Stimulated activated CD8-positive, alpha-beta memory T cell treated with anti-CD3 and anti-CD28 coated beads, Interleukin-15, amount 100 ng/mL, for 4 hours (primary cell): ENCODE results near the gene HOXA9.
A peak's percentile ranks its signal among the peaks of the same experiment; 100 is the strongest.

Experiments used
- DNase-seq, 2 donors: peaks; one replicate each; pipeline ENCODE4 v3.0.0-alpha.2; 2020; ENCODE audit warnings: low read depth in 2 of 2

HOXA9 gene

DNA sequence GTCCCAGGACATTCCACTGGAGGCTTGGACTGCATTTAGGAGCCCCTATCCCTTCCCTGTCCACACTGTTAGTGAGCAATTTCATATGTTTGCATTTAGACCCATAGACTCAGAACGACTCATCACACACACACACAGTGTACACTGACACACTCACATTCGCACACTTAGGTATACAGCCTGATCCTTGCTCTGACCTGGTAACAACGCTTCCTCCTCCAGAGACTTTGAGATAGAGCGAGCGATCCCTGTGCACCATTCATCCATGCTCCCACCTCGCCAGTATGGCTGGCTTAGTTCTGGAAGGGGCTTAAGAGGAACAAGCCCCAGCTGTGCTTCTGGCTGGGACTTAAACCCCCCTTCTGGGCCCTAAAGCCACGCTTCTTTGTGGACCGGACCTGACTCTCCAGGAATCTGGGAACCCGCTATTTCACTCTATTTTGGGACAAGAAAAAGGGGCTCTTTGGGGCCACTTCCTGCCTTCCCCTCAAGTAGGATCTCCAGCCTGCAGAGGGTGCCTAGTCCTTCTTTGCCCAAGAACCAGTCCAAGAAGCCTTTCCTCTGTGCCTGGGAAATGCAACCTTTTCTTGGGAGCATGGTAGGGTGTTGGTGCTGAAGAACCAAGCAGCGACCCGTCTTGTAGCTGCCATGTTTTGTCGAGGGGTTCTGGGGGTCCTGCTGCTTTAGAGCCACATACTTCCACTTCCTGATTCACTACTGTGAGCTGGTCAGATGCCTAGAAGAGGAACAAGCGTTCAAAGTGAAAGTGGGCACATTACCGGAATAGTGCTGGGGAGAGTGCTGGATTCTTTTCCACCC, 35.6 kb upstream of the HOXA9 start:
- no peak for DNase-seq

DNA sequence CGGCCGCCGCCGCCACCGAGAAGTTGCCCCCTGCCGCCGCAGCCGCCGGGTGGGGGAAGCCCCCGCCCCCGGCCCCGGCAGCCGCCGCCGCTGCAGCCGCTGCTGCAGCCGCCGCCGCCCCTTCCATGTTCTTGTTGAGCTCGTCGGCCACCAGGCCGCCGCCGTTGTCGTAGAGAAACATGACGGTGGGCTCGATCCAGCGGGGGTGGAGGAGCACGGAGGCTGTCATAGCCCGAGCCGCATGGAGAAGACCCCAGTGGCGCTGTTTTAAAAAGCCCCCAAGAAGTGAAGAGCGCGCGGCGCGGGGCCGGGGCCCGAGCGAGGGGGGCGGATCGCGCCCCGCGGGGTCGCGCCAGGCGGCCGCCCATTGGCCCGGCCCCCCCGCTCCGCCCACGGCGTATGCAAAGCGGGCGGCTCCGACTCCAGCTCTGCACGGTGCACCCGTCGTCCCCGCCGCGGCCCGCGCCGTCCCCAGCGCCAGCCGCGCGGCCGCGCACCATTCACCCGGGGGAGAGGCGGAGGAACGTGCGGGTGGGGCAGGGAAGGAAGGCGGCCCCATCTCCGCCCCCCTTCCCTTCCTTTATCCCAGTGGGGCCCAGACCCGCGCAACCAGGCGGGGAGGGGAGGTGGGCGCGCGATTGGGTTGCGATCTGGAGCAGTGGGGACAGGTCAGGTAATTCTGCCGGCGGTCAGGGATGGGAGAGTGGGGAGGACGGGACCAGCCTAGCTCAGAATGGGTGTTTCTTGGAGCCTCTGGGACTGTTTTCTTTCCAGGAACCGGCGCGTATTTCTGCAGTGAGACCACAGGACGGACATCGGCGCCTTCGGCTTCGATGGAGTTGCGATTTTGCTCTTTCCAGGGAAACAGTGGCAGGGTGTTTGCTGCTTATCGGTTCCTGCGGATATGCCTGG, 34.8 kb upstream of the HOXA9 start, which contains the start of gene HOXA13:
TSS of gene HOXA13 (minus strand) at position 243 of the 912 bp plus-strand sequence. CDS start at position 229, 14 bp downstream.
- no peak for DNase-seq

DNA sequence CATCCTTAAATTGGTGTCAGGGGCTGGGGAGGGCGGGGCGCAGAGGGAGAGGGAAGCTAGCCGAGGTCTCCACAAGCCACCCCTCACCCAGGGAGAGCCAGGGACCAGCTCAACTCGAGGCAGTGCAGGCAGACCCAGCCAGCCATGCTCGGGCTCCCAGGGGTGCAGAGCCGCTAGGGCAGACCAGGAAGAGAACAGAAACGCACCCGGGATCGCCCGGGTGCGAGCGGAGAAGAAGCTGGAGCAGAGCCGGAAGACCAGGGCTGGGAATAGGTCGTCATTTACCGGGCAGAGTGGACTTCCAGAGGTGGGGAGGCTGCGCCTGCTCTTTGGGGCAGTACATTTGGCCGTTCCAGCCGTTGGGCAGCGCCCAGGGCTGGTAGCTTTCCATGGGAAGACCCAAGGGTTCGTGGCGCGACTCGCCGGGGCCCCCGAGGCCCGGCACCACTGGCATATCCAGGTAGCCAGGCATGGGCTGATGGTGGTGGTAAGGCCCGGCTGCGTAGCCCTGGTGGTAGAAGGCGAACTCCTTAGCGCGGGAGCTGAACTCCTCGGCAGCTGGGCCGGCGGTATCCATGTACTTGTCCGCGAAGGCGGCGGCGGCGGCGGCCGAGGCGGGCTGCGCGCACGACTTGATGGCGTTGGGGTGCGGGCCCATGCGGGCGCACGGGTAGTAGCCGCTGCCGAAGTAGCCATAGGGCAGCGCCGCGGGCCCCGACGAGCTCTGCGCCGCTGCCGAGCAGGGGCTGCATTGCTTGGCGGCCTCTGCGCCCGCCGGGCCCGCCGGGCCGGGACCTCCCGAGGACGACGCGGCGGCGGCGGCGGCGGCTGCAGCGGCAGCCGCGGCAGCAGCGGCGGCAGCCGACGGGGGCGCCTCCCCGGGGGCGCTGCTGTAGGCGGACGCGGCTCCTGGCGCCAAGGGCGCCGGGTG, 33.8 kb upstream of the HOXA9 start:
- no peak for DNase-seq

DNA sequence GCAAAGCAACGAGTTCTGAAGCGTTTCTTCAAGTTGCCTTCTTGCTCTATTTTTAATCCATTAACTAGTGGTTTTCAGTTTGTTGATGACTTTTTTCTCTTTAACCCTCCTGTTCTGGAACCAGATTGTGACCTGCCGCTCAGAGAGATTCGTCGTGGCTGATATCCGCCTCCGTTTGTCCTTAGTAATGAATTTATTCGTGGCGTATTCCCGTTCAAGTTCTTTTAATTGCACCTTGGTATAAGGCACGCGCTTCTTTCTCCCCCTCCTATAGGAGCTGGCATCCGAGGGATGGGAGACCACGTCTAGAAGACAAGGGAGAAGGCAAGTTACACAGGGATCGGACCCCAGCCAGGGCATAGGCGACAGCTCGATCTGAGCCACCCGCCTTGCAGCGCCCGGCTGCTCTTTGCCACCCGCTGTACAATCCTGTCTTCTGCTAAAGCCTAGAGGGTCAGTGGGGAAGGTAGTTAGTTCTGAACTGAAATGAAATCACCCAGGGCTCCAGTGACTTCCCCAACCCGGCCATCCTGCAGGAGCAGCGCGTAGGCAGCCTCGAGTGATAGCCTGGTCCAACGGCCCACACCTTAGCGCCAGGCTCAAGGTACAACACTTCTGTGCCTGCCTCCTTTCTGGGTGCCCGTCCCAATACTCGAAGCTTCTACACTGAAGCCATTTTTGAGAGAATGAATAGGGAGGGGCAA, 33.0 kb upstream of the HOXA9 start:
- no peak for DNase-seq

DNA sequence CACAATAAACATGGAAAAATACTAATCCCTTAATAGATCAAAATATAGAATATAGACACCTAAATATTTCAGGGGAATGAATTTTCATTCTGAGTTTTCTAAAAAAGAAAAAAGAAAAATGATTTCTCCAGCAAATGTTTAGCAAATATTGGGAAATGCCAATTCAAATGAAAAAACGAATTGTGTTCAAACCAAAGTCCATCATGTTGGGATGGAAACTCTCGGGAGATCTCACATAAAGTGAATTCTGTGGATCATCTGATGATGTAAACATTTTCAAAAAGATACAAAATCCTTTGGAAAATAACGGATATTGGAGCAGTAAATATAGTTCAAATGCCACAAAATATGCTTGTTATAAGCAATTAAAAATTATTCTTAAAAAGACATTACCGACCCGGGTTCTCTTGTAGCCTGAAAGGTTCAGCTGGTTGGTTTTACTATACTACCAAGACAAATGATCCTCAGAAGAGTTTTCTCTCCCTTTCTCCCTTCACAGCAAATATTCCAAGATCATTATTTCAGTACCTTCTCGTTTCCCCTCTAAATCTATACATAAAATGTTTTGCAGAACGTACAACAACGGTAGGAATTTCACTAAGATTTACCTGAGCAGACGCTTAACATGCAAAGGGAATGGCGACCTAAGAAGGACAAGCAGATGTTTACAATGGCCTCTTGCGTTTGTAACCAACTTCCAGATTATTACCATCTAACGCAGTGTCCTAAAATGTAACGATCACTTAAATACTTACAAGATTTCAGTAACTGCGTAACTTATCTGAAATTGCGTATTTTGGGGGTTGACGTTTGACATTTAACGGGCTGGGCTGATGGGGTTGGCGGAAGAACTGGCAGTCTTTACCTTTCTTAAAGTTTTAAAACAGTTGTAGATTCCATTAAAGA, 32.1 kb upstream of the HOXA9 start:
- DNase-seq, result no peak

DNA sequence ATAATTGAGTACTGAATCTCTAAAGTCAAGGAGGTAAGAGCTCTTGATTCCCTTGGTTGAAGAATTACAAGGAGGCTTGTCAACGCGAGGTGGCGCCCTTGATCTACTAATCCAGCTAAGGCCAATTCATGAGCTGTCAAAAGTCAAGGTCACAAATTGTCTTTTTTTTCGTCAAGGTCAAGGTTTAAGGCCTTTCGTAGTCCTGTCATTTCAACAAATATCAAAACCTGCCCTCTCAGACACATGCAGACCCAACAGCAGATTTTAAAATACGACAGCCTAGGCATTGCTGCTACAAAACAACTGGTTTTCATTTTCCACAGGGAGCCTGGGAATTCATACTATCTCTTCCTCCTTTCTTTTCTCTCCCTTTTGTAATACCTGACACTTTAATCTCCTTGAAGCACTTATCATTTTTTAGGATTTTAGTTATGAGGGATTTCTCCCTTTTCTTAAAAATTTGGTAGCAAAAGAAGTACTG, 31.0 kb upstream of the HOXA9 start:
- DNase-seq, result peak; percentile 44 to 70

DNA sequence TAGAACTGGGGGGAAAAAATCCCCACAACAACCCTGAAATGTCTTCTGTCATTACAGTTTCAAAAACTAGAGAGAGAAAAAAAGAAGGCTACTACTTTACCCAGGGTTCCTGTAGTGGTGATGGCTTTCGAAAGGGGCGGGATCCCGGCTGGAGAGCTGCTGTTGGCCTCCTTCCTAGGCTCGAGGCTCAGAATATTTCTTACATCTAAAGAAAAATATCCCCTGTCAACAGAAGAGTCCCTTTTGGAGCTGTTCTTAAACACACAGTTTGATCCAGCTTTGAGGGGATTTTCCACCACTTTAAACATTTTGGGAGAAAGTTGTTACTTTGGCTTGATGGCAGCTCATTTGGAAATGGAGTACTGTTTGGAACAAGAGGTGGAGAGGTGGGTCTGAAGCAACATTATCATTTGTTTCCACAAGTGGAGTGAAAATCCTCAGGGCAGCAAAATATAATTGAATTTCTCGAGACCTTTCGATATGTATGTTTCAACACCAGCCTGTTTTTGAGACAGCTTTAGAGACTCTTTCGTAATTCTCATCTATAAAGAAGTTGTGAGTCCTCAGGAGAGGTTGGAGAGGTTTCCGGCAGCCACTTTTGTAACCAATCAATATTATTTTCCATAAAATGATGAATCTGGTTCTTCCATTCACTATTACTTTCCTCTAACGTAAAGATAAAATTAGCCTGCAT, 29.5 kb upstream of the HOXA9 start:
- DNase-seq, result no peak

DNA sequence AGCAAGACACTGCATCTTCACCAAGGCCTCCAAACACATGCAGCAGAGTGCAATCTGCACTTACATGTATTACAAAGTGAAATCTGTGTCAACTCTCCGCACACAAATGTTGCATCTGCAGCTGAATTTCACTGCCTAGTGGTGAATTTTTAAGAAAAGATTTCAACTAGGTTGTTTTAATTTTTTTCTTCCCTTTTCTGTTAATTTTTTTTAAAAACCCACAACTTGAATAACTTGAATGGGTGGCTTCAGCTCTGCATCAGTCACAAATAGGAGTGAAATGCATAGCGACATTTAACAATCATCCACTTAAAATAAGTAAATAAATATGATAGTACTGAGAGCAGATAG, 28.6 kb upstream of the HOXA9 start:
- DNase-seq, result no peak

DNA sequence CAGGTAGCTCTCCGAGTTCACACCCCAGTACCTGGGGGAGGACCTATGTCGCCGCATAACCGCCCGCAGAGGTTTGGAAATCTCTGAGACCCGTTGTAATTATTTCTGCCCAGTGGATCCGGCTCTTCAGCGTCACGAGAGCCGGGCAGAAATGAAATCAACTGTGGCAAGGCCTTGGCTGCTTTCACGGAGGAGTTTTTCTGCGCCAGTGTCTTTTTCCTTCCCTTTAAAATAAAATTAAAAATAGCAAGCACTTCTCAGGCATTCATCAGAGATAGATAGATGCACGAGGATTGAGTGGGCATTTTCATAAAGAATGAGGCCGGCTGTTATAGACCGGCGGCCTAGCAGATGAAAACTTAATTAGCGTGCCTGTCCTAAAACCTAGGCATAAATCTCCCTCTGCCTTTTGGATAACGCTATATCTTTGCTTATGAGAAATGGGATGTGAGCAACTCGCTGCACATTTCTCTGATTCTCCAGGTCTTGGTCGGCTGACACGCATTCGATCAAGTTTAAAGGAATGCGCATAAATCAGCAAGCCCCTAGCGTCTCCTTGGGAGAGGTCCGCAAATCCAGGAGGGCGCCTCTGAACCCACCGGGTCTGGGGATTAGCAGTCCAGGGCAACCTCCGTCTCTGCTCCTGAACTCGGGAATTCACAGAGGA, 28.1 kb upstream of the HOXA9 start:
- DNase-seq, result no peak

DNA sequence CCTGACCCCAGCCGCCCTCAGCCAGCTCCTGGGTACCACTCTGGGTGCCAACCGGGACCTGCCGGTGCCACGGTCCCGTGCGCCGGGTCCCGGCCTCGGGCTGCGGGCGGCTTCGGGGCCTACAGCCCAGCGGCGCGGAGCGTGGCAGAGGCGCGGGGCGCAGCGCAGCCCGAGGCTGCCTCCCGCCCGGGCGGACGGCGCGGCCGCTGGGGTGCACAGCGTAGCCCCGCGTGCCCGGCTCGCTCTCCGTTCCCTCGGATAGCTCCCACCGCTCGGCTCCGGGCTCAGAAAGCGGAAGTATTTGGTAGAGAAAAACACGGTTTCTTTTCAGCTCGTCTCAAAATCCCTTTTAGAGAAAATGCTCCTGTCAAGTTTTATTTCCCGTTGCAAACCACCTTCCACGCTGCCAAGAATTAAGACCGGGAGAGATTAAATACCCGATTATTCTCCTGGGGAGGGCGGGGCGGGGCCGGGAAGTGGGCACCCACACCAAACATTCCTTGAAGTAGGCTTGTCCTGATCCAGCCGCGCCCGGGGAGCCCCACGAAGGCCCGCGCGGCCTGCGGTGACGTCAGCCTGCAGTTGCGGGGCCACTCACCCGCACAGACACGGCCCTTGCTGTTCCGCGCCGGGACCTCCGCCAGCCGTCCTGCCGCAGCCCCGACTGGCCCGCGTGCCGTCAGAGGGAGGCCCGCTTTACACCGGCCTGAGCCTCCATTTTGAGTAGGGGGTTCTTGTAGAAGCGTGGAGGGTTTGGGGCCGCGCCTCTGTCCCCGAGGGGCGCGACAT, 27.4 kb upstream of the HOXA9 start:
- DNase-seq, result no peak

DNA sequence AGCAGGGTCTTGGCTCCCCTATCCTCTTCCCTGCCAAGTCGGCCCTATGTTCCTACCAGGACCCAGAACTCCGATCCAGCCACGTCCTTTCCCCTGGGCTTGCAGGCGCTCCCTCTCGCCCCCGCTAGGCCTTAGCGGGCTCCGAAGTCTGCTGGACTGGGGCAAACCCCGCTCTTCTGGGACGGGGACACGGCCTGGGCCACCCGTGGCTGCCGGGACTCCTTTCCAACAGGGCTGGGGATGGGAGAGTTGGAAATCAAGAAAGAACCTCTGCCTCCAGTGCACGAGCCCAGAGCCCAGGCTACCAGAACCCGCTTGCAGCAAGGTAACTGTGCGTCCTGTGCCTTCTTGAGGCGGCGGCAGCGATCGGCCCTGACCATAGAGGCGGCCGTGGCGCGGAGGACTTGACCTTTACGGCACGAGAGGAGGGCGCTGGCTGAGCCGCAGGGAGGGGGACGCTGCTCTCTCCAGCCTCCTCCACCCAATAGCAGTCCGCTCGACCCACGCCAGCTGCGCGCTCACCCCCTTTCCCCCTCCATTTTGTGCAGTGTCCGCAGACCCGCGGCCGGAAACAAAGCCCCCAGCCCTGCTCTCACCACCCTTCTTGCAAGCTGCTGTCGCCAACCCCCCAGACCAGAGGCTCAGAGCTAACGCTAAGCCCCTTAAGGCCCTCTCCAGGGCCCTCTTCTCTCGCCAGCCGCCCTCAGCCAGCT, 26.7 kb upstream of the HOXA9 start:
- no peak for DNase-seq

DNA sequence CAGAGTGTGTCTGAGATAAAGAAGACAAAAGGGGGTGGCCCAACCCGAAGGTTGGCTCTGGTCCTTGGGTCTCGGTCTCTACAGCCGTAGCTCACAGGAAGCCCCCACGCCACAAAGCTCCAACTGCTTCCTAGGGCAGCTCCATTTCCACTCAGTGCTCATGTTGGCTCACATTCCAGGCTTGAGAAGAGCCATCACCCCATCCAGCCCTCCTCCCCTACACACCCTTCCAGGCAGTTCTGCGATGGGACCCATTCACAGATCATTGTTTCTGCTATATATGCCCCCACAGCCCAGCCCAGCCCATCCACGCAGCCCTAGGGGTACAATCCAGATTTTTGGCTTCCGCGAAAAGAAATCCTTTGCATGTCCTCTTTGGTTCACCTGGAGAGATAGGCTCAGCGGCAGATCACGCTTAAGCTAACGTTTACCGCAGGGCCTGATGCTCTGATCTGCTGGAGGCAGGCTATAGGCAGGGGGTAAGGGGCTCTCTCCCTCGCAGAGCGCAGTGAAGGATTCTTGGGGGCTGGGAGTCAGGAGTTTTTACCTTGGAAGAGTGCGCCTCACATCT, 25.9 kb upstream of the HOXA9 start:
- DNase-seq, result no peak

DNA sequence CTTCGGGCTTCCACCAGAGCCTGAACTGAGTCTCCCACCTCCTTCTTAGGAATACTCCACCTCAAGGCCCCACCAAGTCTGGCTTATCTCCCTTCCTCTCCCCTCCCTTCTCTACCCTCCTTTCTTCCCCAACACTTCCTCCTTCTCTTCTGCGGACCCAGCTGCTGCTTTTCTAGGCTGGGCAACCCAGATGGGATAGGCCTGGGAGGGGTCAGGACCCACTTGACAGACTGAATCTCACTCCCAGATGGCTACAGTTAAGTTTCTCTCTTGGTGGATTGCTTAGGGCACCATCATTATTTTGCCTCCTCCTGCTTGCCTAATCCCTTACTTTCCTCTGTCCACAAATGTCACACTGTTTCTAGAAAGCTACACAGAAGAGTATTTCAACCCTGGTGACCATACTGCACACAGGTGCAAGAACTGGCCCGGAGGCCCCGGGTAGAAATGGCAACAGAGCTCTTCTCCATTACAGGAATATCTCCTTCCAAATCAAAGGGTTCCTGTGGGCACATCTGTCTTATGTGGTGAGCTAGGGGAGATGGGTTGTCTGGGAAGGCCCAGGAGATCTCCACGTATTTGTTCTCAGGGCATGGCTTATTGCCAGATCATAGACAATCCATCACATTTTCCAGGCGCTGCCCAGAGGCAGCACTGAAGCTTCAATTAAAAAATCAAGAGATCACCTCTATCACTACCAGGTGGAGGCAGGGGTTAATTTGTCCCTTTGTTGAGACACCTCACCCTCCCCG, 24.8 kb upstream of the HOXA9 start:
- DNase-seq, result no peak

DNA sequence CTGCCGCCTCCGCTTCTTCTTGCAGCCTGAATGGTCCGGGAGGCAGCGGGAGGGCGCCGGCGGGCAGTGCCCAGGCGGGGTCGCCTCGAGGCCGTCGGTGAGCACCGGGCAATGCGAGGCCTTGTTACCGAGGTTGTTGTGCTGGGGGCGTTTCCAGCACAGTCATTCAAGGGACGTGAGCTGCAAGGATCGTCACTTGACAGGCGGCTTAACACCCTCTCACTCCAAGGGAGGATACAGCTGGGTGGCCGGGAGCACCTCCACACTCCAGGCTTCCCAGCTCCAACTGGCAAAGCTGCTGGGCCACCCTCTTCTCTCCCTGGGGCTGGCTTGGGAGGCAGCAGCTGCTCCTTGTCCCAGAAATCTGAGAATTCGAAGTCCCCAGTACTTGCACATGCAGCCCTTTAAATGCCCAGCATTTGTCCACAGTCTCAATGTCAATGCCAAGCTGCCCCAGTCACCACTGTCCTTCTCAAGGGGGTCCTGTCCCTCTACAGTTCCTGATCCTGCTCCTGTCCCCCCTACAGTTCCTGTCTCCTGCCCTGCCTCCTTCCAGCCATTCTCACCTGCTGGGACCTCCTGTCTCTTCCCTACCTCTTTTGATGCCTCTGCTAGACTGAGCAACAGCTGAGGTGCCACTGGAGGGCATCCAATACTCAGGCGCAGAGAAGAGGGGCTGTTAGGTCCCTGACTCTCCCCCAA, 24.1 kb upstream of the HOXA9 start:
- no peak for DNase-seq
